Measurements from ENCODE around the gene AQP6.

- TF ChIP-seq, protein P1, sequence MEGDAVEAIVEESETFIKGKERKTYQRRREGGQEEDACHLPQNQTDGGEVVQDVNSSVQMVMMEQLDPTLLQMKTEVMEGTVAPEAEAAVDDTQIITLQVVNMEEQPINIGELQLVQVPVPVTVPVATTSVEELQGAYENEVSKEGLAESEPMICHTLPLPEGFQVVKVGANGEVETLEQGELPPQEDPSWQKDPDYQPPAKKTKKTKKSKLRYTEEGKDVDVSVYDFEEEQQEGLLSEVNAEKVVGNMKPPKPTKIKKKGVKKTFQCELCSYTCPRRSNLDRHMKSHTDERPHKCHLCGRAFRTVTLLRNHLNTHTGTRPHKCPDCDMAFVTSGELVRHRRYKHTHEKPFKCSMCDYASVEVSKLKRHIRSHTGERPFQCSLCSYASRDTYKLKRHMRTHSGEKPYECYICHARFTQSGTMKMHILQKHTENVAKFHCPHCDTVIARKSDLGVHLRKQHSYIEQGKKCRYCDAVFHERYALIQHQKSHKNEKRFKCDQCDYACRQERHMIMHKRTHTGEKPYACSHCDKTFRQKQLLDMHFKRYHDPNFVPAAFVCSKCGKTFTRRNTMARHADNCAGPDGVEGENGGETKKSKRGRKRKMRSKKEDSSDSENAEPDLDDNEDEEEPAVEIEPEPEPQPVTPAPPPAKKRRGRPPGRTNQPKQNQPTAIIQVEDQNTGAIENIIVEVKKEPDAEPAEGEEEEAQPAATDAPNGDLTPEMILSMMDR (IDR thresholded peaks at IDR 0.05): no peak
- TF ChIP-seq ZFX (IDR thresholded peaks at IDR 0.05; ENCODE audit: borderline replicate concordance): no peak
These were observed 17.6 kb upstream of the AQP6 start for GRCh38 chr12:49954863-49955830.
